ENCODE measurements around the gene NOP14. TPM values are rescaled to one million over a fixed set of nuclear protein-coding genes. Genes with fewer than 3 reads are reported as not detected.
A peak's percentile ranks its signal among the peaks of the same experiment; 100 is the strongest.

NOP14 gene
- total RNA-seq, 1 donor from 2014 or later, result 22.9 TPM

GRCh38 chr4:2932951-2933565 is 30.1 kb downstream of the NOP14 start:
- Mint-ChIP-seq H3K4me3 (ENCODE audit: unreplicated experiment) (peak overlapping the region; percentile 93), H3K27ac (ENCODE audit: unreplicated experiment) (peak overlapping the region; percentile 71), H3K36me3 (ENCODE audit: low read depth, unreplicated experiment) (peaks cover 24% of the 10 kb centered on the region), H3K27me3 (ENCODE audit: unreplicated experiment) (peaks cover 24% of the 10 kb centered on the region), H3K9me3 (ENCODE audit: unreplicated experiment) (no peaks in the 10 kb centered on the region), H3K4me1 (ENCODE audit: unreplicated experiment) (peaks cover 15% of the 10 kb centered on the region)
- no peak for TF ChIP-seq CTCF (IDR thresholded peaks at IDR 0.05; ENCODE audit: unreplicated experiment)
- no peak for DNase-seq (ENCODE audit: low spot score)

- Mint-ChIP-seq H3K36me3 (ENCODE audit: low read depth, unreplicated experiment) (peaks cover 27% of the 10 kb centered on the region), H3K27me3 (ENCODE audit: unreplicated experiment) (peaks cover 26% of the 10 kb centered on the region), H3K4me3 (ENCODE audit: unreplicated experiment) (no peak overlapping the region), H3K9me3 (ENCODE audit: unreplicated experiment) (no peaks in the 10 kb centered on the region), H3K4me1 (ENCODE audit: unreplicated experiment) (peaks cover 15% of the 10 kb centered on the region), H3K27ac (ENCODE audit: unreplicated experiment) (peak overlapping the region; percentile 36)
- no peak for DNase-seq (ENCODE audit: low spot score)
- TF ChIP-seq CTCF (IDR thresholded peaks at IDR 0.05; ENCODE audit: unreplicated experiment), result no peak
Observed at GRCh38 chr4:2932321-2932950, 30.8 kb downstream of the NOP14 start.

GRCh38 chr4:2931512-2932301 is 31.5 kb downstream of the NOP14 start:
- Mint-ChIP-seq H3K36me3 (ENCODE audit: low read depth, unreplicated experiment) (peaks cover 26% of the 10 kb centered on the region), H3K9me3 (ENCODE audit: unreplicated experiment) (no peaks in the 10 kb centered on the region), H3K4me3 (ENCODE audit: unreplicated experiment) (peak overlapping the region; percentile 65), H3K27ac (ENCODE audit: unreplicated experiment) (peak overlapping the region; percentile 36), H3K4me1 (ENCODE audit: unreplicated experiment) (peaks cover 15% of the 10 kb centered on the region), H3K27me3 (ENCODE audit: unreplicated experiment) (peaks cover 26% of the 10 kb centered on the region)
- no peak for TF ChIP-seq CTCF (IDR thresholded peaks at IDR 0.05; ENCODE audit: unreplicated experiment)
- peak; percentile 45 for DNase-seq (ENCODE audit: low spot score)

GRCh38 chr4:2930758-2931511 is 32.3 kb downstream of the NOP14 start:
- H3K36me3 Mint-ChIP-seq (ENCODE audit: low read depth, unreplicated experiment), result peaks cover 30% of the 10 kb centered on the region
- H3K27ac Mint-ChIP-seq (ENCODE audit: unreplicated experiment), result no peak overlapping the region
- no peak overlapping the region for H3K4me3 Mint-ChIP-seq (ENCODE audit: unreplicated experiment)
- peak; percentile 38 for TF ChIP-seq CTCF (IDR thresholded peaks at IDR 0.05; ENCODE audit: unreplicated experiment)
- peaks cover 26% of the 10 kb centered on the region for H3K27me3 Mint-ChIP-seq (ENCODE audit: unreplicated experiment)
- H3K4me1 Mint-ChIP-seq (ENCODE audit: unreplicated experiment), result peaks cover 15% of the 10 kb centered on the region
- H3K9me3 Mint-ChIP-seq (ENCODE audit: unreplicated experiment), result no peaks in the 10 kb centered on the region
- peak; percentile 22 for DNase-seq (ENCODE audit: low spot score)
